Uterus (tissue), 4 donors: ENCODE data around the gene SHFL. TPM values are rescaled to one million over a fixed set of nuclear protein-coding genes. Genes with fewer than 3 reads are reported as not detected.

ENCODE experiments used
- DNase-seq, 2 donors: peaks; one replicate each; pipeline ENCODE4 v3.0.0-alpha.2; 2019 to 2020
- H3K27ac ChIP-seq, 2 donors: fragments of 200-600 bp; sonication (generic); 1 replicate in 1 of 2; 2 replicates in 1 of 2; pipeline ENCODE4 v1.5.1; 2016 to 2018
- H3K27me3 ChIP-seq, 2 donors: fragments of 200-600 bp; sonication (generic); one replicate each; pipeline ENCODE4 v1.5.1; 2018 to 2019; ENCODE audit warnings: control low read depth in 1 of 2
- H3K36me3 ChIP-seq, 2 donors: fragments of 200-600 bp; sonication (generic); one replicate each; pipeline ENCODE4 v1.5.1; 2019; ENCODE audit warnings: control low read depth in 1 of 2
- H3K4me1 ChIP-seq, 2 donors: fragments of 200-600 bp; sonication (generic); one replicate each; pipeline ENCODE4 v1.5.1; 2018 to 2019; ENCODE audit warnings: control low read depth in 1 of 2
- H3K4me3 ChIP-seq, 2 donors: fragments of 200-600 bp; sonication (generic); 1 replicate in 1 of 2; 2 replicates in 1 of 2; pipeline ENCODE4 v1.5.1; 2018 to 2019; ENCODE audit warnings: mild to moderate bottlenecking in 1 of 2
- H3K9me3 ChIP-seq, 2 donors: fragments of 200-600 bp; sonication (generic); one replicate each; pipeline ENCODE4 v1.5.1; 2019; ENCODE audit warnings: control low read depth in 1 of 2
- POLR2A ChIP-seq, 2 donors: fragments of 450-650 bp; IDR thresholded peaks; one replicate each; pipeline ENCODE4 v1.6.1; 2016; ENCODE audit warnings: antibody characterized with exemption in 2 of 2, mild to moderate bottlenecking in 1 of 2, moderate library complexity in 1 of 2
- intact Hi-C: fragments of 100-400 bp; cut with DNase I; formaldehyde crosslinking; loops from one replicate; pipeline ENCODE4 v1.15.1; 2023; ENCODE audit warnings: low total_unique reads
- total RNA-seq, 4 donors: library from RNA; depleted of rRNA in 3 of 4; stranded (reverse); fragments of >200 nt in 3 of 4; gene quantifications; one replicate each; pipeline versions ENCODE4 v1.1.0 to v1.2.4, GENCODE V29; 2014 to 2023
- TF ChIP-seq, protein P1 (sequence below), 4 experiments: fragments of 200-600 bp in 2 of 4; fragments of 450-650 bp in 2 of 4; sonication (generic) in 2 of 4; IDR thresholded peaks; one replicate each; pipeline ENCODE4 v1.5.1; 2016 to 2019; ENCODE audit warnings: antibody characterized with exemption in 4 of 4, mild to moderate bottlenecking in 2 of 4, moderate library complexity in 1 of 4
- donor health status: DM: yes; HTN: yes; CAD: no.

Gene SHFL
- total RNA-seq, 4 donors from 2014 or later = 23.2 to 79.2 (median 44.8) TPM

DNA sequence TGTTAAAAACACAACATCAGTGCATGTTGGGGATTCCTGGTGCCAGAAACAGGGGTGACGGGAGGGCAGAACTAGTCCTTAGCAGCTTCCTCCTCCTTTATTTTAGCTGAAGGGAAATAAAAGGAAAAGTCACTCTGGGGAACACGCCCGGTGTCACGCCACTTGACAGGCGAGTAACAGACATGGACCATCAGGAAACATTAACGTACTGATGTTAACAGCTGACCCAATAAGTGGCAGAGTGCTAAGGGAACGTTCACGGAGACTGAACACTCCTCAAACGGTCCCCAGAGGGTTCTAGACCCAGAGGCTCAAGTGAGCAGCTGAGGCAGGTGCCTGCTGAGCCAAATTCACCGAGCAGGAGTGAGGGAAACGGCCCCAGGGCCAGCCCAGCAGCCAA, 47.5 kb downstream of the SHFL start:
- no peak for TF ChIP-seq POLR2A (IDR thresholded peaks at IDR 0.05)
- TF ChIP-seq, protein P1, sequence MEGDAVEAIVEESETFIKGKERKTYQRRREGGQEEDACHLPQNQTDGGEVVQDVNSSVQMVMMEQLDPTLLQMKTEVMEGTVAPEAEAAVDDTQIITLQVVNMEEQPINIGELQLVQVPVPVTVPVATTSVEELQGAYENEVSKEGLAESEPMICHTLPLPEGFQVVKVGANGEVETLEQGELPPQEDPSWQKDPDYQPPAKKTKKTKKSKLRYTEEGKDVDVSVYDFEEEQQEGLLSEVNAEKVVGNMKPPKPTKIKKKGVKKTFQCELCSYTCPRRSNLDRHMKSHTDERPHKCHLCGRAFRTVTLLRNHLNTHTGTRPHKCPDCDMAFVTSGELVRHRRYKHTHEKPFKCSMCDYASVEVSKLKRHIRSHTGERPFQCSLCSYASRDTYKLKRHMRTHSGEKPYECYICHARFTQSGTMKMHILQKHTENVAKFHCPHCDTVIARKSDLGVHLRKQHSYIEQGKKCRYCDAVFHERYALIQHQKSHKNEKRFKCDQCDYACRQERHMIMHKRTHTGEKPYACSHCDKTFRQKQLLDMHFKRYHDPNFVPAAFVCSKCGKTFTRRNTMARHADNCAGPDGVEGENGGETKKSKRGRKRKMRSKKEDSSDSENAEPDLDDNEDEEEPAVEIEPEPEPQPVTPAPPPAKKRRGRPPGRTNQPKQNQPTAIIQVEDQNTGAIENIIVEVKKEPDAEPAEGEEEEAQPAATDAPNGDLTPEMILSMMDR (IDR thresholded peaks at IDR 0.05) = no peak
- H3K36me3 ChIP-seq = no peaks in the 10 kb centered on the region
- no peaks in the 10 kb centered on the region for H3K4me1 ChIP-seq
- no peak overlapping the region for H3K4me3 ChIP-seq
- H3K27ac ChIP-seq = no peak overlapping the region
- intact Hi-C loops = no loop called here
- H3K27me3 ChIP-seq = no peaks in the 10 kb centered on the region
- no peak for DNase-seq
- no peaks in the 10 kb centered on the region for H3K9me3 ChIP-seq

DNA sequence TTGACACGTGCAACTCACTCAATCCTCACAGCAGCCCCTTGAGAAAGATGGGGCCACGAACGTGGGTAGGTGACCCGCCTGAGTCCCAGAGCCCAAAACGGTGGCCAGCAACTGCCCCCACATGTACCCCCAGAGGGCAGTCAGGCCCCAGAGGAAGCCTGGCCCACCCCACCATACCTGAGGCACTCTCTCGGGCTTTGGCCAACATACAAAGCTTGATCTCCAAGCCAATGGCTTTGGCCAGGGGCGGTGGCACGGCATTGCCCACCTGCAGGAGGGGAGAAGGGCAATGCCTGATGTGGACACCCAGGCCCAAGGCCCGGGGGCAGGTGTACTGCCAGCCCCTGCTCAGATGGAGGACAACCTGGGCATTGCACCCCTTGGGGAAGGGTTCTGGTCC, 47.9 kb downstream of the SHFL start:
- no peaks in the 10 kb centered on the region for H3K36me3 ChIP-seq
- no peak for DNase-seq
- intact Hi-C loops = no loop called here

DNA sequence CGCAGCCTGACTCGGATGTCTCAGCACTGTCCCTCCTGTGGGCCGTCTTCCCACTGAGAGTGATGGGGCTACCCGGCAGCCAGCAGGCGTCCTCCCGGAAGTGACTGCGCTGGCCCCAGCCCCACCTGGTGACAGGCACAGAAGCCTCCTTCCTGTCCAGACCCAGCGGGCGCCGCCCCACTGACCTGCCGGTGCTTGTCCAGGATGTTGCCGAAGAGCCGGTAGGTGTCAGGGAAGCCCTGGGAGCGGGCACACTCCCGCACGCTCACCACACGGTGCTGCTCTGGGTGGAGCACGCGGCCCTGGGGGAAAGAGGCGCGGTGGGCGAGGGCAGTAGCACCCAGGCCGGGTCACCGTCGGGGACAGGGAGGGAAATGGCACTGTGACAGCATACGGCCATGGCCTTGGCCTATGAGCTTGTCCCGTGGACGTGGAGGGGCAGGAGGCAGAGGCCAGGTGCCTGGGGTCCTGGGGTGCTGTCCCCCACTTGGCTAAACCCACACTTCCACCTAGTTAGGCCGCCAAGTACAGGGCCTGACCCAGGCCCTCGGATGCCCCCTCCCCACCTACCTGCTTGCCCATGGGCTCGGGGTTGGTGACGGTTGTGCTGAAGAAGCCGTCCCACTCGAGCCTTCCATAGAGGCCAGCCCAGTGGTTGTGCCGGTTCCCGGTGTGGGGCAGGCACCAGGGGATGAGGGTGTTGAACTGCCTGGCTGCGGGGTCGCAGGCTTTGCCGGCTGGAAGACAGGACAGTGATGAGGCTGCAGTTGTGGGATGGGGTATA, 49.6 kb downstream of the SHFL start:
- no peak overlapping the region for H3K27ac ChIP-seq
- no peaks in the 10 kb centered on the region for H3K9me3 ChIP-seq
- H3K36me3 ChIP-seq = no peaks in the 10 kb centered on the region
- DNase-seq = no peak
- TF ChIP-seq POLR2A (IDR thresholded peaks at IDR 0.05) = no peak
- TF ChIP-seq, protein P1 (IDR thresholded peaks at IDR 0.05) = no peak
- H3K27me3 ChIP-seq = no peaks in the 10 kb centered on the region
- H3K4me1 ChIP-seq = no peaks in the 10 kb centered on the region
- no peak overlapping the region for H3K4me3 ChIP-seq
- intact Hi-C loops = no loop called here

More for the DNA sequence above, 47.9 kb downstream of the SHFL start:
- TF ChIP-seq, protein P1 (IDR thresholded peaks at IDR 0.05) = no peak
- Histone ChIP-seq H3K27me3 (no peaks in the 10 kb centered on the region), H3K27ac (no peak overlapping the region), H3K4me3 (no peak overlapping the region), H3K4me1 (no peaks in the 10 kb centered on the region), H3K9me3 (no peaks in the 10 kb centered on the region)

DNA sequence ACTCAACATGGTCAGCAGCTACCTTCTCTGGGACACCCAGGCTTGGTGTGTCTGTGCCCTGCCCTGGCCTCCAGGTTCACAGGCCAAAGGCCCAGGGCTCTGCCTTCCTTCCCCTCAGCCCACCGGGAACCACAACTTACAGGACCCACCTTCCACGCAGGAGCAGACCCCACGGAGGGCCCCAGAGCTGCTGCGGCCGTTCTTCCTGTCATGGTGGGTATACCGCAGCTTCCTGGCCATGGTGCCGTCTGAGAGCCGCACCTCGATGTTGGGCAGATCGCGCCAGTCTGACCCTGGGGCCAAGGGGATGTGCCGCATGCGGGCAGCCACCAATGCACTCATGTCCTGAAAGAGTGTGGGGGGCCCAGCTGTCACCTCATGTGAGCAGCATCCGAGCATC, 50.8 kb downstream of the SHFL start:
- no peaks in the 10 kb centered on the region for H3K27me3 ChIP-seq
- DNase-seq = no peak
- intact Hi-C loops = no loop called here
- no peaks in the 10 kb centered on the region for H3K36me3 ChIP-seq
- no peak overlapping the region for H3K4me3 ChIP-seq
- H3K4me1 ChIP-seq = no peaks in the 10 kb centered on the region
- TF ChIP-seq, protein P1 (IDR thresholded peaks at IDR 0.05) = no peak
- TF ChIP-seq POLR2A (IDR thresholded peaks at IDR 0.05) = no peak
- H3K27ac ChIP-seq = no peak overlapping the region
- no peaks in the 10 kb centered on the region for H3K9me3 ChIP-seq

DNA sequence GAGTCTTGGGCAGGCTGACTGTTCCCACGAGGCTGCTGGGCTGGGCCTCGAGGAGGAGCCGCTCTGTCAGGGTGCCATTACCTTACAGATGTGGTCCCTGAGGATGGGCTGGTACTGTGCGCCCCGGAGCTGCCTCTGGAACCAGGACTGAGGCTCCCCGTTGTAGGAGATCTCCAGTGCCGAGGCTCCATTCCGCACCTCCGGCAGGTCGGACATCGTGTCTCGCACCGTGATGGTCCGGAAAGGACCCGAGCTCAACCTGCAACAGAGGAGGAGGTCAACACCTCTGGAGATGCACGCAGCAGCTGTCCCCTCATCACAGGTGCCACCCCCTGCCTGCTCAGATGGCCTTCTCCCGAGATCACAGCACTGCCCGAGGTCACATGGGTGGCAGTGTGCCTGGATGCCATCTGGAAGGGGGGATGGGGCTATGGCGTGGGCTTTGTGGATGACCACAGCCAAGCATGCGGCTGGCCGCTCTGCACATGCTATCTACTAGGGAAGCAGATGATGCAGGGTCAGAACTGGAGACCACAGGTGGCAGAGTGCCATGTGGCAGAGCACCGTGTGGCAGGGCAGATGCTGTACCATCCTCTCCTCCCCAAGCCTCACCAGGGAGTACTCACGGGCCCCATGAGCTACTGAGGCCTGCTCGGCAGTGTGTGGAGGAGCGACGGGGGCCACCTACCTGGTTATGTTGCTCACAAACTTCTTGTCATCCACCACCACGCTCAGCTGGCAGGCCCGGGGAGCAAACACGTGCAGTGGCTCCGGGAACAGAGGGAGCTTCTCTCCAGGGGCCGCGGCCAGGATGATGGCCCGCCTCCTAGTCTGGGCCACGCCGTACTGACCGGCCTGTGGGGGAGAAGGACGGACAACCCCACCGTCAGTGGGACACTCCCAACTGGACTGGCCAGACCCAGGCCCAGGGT, 51.9 kb downstream of the SHFL start:
- Histone ChIP-seq H3K9me3 (no peaks in the 10 kb centered on the region), H3K36me3 (no peaks in the 10 kb centered on the region), H3K4me3 (no peak overlapping the region), H3K27me3 (no peaks in the 10 kb centered on the region), H3K27ac (no peak overlapping the region), H3K4me1 (no peaks in the 10 kb centered on the region)
- DNase-seq = no peak
- intact Hi-C loops = no loop called here
- TF ChIP-seq, protein P1 (IDR thresholded peaks at IDR 0.05) = no peak
- no peak for TF ChIP-seq POLR2A (IDR thresholded peaks at IDR 0.05)
